Measurements from ENCODE around the gene ETFDH. TPM values are rescaled to one million over a fixed set of nuclear protein-coding genes. Genes with fewer than 3 reads are reported as not detected.

ETFDH gene
- total and polyA plus RNA-seq, 9 of the 15 experiments (the other 6 are each of a cell fraction or from before 2014, with no cell fraction given) = 14.6 to 33.6 (median 25.9) TPM

DNA sequence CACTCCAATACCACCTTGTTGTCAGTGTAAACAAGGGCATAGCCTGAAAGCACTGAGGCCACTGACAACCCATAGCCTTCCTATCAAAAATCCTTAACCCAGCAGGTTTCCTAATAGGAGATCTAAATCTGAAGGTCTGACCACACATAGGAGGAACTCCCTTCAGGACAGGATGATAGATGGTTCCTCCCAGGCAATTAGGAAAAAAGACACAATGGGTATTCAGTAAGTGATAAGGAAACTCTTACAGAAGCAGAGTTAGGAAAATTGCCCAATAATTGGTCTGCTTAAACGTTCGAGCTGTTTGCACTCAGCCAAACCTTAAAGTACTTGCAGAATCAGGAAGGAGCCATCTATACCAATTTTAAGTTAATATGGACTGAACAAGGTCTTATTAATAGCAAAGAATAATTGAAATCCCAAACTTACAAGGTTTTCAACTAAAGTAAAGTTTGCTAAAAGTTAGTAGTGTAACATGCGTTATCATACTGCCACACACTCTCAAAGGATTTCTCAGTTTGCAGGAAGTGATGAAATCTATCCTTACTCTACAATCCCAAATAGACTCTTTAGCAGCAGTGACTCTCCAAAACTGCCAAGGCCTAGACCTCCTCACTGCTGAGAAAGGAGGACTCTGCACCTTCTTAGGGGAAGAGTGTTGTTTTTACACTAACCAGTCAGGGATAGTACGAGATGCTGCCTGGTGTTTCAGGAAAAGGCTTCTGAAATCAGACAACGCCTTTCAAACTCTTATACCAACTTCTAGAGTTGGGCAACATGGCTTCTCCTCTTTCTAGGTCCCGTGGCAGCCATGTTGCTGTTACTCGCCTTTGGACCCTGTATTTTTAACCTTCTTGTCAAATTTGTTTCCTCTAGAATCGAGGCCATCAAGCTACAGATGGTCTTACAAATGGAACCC lies 8.1 kb upstream of the ETFDH start (continued):
- TF ChIP-seq, protein P1, sequence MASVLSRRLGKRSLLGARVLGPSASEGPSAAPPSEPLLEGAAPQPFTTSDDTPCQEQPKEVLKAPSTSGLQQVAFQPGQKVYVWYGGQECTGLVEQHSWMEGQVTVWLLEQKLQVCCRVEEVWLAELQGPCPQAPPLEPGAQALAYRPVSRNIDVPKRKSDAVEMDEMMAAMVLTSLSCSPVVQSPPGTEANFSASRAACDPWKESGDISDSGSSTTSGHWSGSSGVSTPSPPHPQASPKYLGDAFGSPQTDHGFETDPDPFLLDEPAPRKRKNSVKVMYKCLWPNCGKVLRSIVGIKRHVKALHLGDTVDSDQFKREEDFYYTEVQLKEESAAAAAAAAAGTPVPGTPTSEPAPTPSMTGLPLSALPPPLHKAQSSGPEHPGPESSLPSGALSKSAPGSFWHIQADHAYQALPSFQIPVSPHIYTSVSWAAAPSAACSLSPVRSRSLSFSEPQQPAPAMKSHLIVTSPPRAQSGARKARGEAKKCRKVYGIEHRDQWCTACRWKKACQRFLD (CRISPR knock-in tag; IDR thresholded peaks at IDR 0.05) = peak; percentile 52; the same call in 1 of the 2 replicates
- TF ChIP-seq ZNF175 (CRISPR knock-in tag; IDR thresholded peaks at IDR 0.05; ENCODE audit: low read depth) = peak; percentile 77; the same call in 1 of the 2 replicates
- TF ChIP-seq ZNF644 (tag; IDR thresholded peaks at IDR 0.05; ENCODE audit: low read depth) = peak; percentile 64; the same call in 1 of the 2 replicates
- peak; percentile 41; the same call in 1 of the 2 replicates for TF ChIP-seq CXXC5 (CRISPR knock-in tag; IDR thresholded peaks at IDR 0.05)
- TF ChIP-seq, protein P2, sequence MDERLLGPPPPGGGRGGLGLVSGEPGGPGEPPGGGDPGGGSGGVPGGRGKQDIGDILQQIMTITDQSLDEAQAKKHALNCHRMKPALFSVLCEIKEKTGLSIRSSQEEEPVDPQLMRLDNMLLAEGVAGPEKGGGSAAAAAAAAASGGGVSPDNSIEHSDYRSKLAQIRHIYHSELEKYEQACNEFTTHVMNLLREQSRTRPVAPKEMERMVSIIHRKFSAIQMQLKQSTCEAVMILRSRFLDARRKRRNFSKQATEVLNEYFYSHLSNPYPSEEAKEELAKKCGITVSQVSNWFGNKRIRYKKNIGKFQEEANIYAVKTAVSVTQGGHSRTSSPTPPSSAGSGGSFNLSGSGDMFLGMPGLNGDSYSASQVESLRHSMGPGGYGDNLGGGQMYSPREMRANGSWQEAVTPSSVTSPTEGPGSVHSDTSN (CRISPR knock-in tag; IDR thresholded peaks at IDR 0.05; ENCODE audit: low read depth) = peak; percentile 78
- TF ChIP-seq, protein P2 (tag; conservative IDR thresholded peaks at IDR 0.05; ENCODE audit: low read depth) = peak; percentile 95
- peak; percentile 85 for TF ChIP-seq ARID1B (IDR thresholded peaks at IDR 0.05)
- 0 out of 2 replicates have a peak, but pooled peaks have one; percentile 6 for TF ChIP-seq MAFG (tag; conservative IDR thresholded peaks at IDR 0.05)
- TF ChIP-seq TRIM24 (IDR thresholded peaks at IDR 0.05) = peak; percentile 5 to 61; a peak in 3 of 4 replicates

All from K562 (cell line).